ENCODE results near the gene ALOX5AP.
A peak's percentile ranks its signal among the peaks of the same experiment; 100 is the strongest.

ALOX5AP gene

DNA sequence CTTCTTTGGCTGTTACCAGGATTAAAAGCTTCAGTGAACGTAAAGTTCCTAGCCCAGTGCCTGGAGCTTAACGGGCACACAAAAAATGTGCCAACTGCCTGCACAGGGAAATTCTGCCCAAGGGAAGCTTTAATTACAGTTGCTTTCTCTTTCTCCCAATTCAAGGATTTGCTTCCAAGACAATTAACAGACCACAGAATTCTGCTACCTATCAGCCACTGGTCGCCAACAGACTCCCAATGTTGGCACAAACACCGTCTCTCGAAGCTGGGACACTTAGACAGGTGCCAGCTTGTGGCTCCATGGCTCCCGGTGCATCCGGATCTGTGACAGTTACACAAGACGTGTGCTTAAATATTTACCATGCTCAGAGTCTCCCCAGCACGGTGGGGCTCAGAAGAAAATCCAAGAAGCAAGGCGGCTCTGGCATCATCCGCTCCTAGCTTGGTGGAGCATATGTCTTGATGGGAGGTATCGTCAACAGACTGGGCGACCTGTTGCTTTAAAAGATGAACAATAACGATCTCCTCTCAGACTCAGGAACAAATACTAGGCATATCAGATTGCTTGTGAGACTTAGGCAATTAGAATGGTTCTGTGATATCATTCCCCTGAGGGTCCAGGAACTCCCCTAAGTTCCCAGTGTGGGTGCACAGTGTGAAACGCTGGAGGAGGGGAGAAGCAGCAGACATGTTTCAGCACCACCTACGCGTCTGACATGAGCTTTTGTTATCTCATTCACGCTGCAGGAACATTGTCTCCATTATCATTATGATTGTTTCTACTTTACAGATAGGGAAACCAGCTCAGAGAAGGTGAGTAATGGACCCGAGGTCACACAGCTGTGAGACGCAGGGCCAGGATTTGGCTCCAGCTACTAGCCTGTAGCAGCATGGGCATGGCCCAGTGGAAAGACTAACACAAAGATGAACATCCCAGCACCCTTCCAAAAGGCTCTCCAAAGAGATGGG, 61.6 kb downstream of the ALOX5AP start:
- no peak for DNase-seq (ENCODE audit: low spot score)

GRCh38 chr13:30797847-30798535, 62.6 kb downstream of the ALOX5AP start:
- DNase-seq (ENCODE audit: low spot score): no peak

DNA sequence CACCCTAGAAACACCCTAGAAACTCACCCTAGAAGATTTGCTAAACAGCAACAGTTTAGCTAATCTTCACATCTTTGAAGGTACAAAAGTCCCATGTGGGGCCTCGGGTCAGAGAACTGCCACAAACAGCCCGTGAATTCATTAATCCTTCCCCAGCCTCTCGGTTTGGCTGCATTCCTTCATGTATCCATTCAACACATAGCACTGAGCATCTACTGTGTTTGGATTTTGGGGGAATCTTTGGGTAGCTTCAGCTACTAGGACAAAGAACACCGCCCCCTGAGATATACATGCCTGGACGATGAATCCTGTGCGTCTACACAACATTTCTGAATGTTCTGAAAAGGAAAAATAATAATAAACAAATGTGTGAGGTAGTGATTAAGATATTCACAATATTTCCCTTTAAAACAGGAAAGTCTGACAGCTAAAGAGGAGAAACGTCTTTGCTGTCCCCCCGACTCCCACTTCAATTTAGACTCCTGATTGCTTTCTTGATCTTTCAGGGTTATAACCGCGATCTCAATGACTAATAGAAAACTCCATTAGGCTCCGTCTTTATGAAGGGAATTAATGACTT, 63.5 kb downstream of the ALOX5AP start:
- no peak for DNase-seq (ENCODE audit: low spot score)

DNA sequence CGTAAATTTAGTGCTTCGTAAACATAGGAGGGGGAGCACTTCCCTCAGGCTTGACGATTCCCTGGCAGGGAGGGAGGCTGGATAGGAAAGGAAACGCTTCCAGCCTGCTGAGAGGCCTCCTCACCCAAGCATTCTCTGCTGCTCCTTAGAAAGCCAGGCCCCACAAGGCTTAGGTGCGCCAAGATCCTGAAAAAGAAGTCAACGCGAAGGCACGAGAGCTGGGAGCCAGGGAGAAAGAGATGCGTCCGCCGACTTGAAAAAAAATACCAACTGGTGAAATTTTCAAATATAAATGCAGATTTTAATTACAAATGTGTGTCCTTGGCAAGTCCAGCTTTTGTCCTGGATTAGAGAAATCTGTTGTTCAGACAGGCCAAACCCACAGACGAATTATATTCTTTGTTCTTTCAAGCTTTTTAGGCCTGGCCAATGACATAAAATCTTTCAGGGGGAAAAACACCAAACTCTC, 64.0 kb downstream of the ALOX5AP start:
- DNase-seq (ENCODE audit: low spot score): no peak

DNA sequence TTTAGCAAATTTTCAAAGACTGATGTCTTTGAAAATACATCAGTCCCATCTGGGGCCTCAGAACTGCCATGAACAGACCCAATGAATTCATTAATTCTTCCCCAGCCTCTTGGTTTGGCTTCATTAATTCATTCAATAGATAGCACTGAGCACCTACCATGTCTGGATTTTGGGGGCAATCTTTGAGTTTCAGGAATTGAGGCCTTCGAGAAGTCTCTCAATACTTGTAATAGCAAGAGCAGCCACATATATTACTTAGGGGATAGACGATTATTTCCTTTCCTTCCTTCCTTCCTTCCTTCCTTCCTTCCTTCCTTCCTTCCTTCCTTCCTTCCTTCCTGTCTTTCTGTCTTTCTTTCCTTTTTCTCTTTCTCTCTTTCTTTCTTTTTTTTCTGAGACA, 64.8 kb downstream of the ALOX5AP start:
- DNase-seq (ENCODE audit: low spot score): no peak

- DNase-seq (ENCODE audit: low spot score): no peak
Observed at GRCh38 chr13:30802501-30802900, 67.2 kb downstream of the ALOX5AP start.

DNA sequence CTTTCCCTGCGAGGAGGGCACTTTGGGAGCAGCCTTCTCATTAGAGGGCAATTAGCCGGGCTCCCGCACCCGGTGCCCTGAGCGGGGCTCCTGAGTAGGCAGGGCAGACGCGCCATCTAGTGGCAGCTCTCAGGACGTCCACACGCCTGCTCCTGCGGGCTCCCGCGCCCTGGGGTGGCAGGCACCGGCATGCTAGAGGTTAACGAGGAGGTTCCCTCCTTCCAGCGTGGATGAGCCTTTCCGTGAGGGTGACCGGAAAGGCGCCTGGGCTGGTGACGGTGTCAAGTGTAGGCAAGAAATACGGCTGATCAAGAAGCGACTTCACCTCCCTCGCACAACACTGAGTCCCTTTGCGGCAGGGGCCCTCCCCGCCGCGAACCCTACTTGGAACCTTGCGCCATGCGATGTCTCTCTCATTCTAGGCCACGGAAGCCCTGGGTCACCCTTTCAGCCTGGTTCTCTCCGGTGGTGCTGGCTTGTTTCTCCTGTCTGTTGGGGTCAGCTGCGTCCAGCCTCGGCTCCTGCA, 67.7 kb downstream of the ALOX5AP start:
- DNase-seq (ENCODE audit: low spot score): peak; percentile 81

- DNase-seq (ENCODE audit: low spot score): no peak
Observed at GRCh38 chr13:30803749-30804148, 68.4 kb downstream of the ALOX5AP start.

GRCh38 chr13:30804474-30804873, 69.1 kb downstream of the ALOX5AP start:
- DNase-seq (ENCODE audit: low spot score): no peak

DNA sequence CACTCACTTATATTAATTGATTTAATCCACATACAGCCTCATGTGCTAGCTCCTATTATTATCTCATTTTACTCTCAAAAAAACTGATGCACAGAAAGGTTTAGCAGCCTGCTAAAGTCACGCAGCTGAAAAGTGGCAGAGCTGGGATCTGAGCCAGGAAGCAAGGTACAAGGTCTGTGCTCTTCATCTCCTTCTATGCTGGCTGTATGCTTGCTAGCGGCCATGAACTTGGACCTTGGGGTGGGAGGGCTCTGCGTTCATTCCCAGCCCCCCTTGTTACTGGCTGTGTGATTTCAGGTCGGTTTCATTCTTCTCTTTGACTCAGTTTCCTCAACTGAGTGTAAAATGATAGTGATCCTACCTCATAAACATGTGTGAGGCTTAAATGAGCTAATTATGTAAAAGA, 69.8 kb downstream of the ALOX5AP start:
- no peak for DNase-seq (ENCODE audit: low spot score)

GRCh38 chr13:30805603-30806011, 70.3 kb downstream of the ALOX5AP start:
- DNase-seq (ENCODE audit: low spot score): no peak

- peak; percentile 71 for DNase-seq (ENCODE audit: low spot score)
Observed at GRCh38 chr13:30806784-30807183, 71.4 kb downstream of the ALOX5AP start.

- DNase-seq (ENCODE audit: low spot score): no peak
Observed at GRCh38 chr13:30807392-30807791, 72.0 kb downstream of the ALOX5AP start.

- DNase-seq (ENCODE audit: low spot score): no peak
Observed at GRCh38 chr13:30808600-30808999, 73.3 kb downstream of the ALOX5AP start.

DNA sequence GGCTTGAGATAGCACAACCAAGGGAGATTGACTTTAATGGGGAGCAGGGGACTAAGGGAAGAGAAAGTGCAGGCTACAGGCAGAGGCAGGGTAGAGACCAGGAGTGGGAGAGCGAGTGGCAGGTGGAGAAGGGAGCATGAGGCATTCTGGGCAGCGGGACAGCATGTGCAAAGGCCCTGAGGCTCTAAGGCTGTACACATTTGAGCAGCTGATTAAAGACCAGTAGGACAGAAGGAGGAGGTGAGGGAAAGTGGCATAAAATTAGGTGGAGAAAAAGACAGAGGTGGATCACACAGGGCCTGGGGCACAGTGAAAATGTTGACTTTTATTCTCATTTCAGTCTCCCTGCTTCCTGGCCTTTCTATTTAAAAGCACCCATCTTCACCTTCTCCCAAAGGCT, 74.4 kb downstream of the ALOX5AP start:
- DNase-seq (ENCODE audit: low spot score): no peak

DNA sequence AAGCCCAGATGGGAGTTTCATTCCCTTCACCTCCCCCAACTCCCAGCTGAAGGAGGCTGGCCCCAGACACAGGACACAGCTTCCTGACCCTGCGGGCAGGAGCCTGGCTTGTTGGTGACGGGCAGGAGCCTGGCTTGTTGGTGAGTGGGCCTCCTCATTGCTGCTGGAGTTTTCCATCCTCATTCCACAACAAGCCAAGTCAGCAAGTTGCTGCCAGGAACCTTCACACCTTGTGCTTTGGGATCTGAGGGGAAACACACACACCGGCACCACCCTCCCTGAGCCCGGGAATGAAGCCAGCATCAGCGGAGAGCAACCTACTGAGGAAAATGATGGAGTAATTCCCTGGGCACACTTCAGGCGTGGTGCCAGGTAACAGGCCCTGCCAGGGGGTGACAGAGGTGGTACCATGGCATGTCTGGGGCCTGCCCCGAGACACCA, 74.9 kb downstream of the ALOX5AP start:
- no peak for DNase-seq (ENCODE audit: low spot score)

- no peak for DNase-seq (ENCODE audit: low spot score)
Observed at GRCh38 chr13:30810801-30811200, 75.5 kb downstream of the ALOX5AP start.
